Measurements from ENCODE around the gene LRRC27. TPM values are rescaled to one million over a fixed set of nuclear protein-coding genes. Genes with fewer than 3 reads are reported as not detected.
A peak's percentile ranks its signal among the peaks of the same experiment; 100 is the strongest.

The LRRC27 gene
- total and polyA plus RNA-seq, 8 donors = 2.5 to 11.1 (median 4.3) TPM

- peak overlapping the region in 3 of 4 donors; percentile 42 to 45 (median 44) for H3K27ac ChIP-seq
- H3K4me3 ChIP-seq = no peak overlapping the region
- FAIRE-seq = no peak
- H3K4me1 ChIP-seq = peaks cover 49 to 65% (median 65%) of the 10 kb centered on the region in 3 donors
- peak; percentile 20 to 84 (median 41) for DNase-seq
- no peak for ATAC-seq
- H3K27me3 ChIP-seq = no peaks in the 10 kb centered on the region
- TF ChIP-seq CTCF (IDR thresholded peaks at IDR 0.05) = no peak
- peaks cover 0 to 18% (median 16%) of the 10 kb centered on the region in 3 donors for H3K36me3 ChIP-seq
- WGBS, 2 donors = 68 to 70% methylated on average over 28 to 32 of the region's 32 CpGs
- intact Hi-C loops (cut with DNase I) = no loop called here
- no peaks in the 10 kb centered on the region for H3K9me3 ChIP-seq
These were observed 72.3 kb downstream of the LRRC27 start for GRCh38 chr10:132404169-132404880.

DNA sequence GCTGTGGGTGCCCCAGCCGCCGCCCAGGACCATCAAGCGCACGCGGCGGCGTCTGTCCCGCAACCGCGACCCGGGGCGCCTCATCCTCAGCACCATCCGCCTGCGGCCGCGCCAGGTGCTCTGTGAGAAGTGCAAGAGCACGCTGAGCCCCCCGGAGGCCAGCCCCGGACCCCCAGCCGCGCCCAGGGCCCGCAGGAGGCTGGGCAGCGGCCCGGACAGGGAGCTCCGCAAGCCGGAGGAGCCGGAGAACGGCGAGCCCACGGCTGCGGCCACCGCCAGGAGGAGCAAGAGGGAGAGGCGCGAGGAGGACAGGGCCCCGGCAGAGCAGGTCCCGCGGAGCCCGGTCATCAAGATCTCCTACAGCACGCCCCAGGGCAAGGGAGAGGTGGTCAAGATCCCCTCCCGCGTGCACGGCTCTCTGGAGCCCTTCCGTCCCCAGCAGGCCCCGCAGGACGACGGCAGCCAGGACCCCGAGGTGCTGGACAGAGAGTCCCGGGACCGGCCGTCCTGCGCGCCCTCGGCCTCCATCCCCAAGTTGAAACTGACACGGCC, 73.0 kb downstream of the LRRC27 start:
- TF ChIP-seq CTCF (IDR thresholded peaks at IDR 0.05) = no peak
- Histone ChIP-seq H3K27me3 (no peaks in the 10 kb centered on the region), H3K4me3 (no peak overlapping the region), H3K4me1 (peaks cover 55 to 65% (median 65%) of the 10 kb centered on the region in 3 donors), H3K27ac (no peak overlapping the region), H3K9me3 (no peaks in the 10 kb centered on the region), H3K36me3 (peaks cover 0 to 18% (median 16%) of the 10 kb centered on the region in 3 donors)
- intact Hi-C loops (cut with DNase I) = no loop called here
- FAIRE-seq (no peak), DNase-seq (peak in 2 of 6 donors; percentile 59 to 61), ATAC-seq (no peak)
- WGBS, 2 donors = 86 to 89% methylated on average over 50 to 54 of the region's 54 CpGs

DNA sequence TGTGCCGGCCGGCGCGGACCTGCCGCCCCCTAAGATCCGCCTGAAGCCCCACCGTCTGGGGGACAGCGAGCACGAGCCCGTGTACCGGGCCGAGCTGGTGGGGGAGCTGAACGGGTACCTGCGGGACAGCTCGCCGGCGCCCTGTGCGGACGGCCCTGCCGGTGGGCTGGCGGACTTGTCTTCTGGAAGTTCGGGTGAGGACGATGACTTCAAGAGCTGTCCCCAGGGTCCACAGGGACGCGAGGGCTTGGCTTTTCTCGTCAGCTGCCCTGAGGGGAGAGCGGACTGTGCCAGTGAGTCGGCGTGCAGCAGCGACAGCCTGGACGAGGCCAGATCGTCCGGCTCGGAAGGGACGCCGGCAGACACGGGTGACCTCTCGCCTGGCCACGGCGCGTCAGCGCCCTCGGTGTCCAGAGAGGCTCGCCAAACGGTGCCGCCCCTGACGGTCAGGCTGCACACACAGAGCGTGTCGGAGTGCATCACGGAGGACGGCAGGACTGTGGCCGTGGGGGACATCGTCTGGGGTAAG, 73.5 kb downstream of the LRRC27 start:
- WGBS, 2 donors = 93% methylated on average over 53 of the region's 53 CpGs
- intact Hi-C loops (cut with DNase I) = no loop called here
- H3K9me3 ChIP-seq = no peaks in the 10 kb centered on the region
- no peak for ATAC-seq
- H3K27me3 ChIP-seq = no peaks in the 10 kb centered on the region
- FAIRE-seq = no peak
- DNase-seq = peak in 4 of 6 donors; percentile 35 to 80 (median 54)
- H3K4me1 ChIP-seq = peaks cover 60 to 65% (median 65%) of the 10 kb centered on the region in 3 donors
- H3K4me3 ChIP-seq = no peak overlapping the region
- peaks cover 0 to 18% (median 16%) of the 10 kb centered on the region in 3 donors for H3K36me3 ChIP-seq
- no peak overlapping the region for H3K27ac ChIP-seq
- TF ChIP-seq CTCF (IDR thresholded peaks at IDR 0.05) = no peak

DNA sequence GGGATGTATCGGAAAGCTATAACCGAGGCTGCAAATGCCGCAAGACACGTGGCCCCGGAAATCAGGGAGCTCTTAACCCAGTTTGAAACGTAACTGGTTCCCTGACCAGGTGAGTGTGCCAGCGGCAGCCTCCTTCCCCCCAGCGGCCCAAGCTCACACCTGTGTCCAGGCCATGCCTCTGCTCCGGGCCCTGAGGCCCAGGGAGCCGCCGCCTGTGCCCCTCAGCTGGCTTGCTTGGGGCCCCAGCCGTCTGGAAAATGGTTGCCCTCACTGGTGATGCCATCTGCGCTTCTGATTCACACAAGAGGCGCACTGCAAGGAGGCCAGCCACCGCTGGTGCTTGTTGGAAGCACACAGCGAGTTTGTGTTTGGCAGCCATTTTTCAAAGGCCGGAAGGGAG, 74.2 kb downstream of the LRRC27 start:
- H3K27ac ChIP-seq = peak overlapping the region; percentile 94 to 100 (median 98)

More for the DNA sequence above, 74.2 kb downstream of the LRRC27 start:
- FAIRE-seq = no peak
- Histone ChIP-seq H3K4me1 (peaks cover 60 to 65% (median 65%) of the 10 kb centered on the region in 3 donors), H3K27me3 (no peaks in the 10 kb centered on the region), H3K4me3 (no peak overlapping the region), H3K9me3 (no peaks in the 10 kb centered on the region), H3K36me3 (peaks cover 0 to 18% (median 16%) of the 10 kb centered on the region in 3 donors)
- no peak for TF ChIP-seq CTCF (IDR thresholded peaks at IDR 0.05)
- intact Hi-C loops (cut with DNase I) = no loop called here
- ATAC-seq = no peak
- DNase-seq = peak in 4 of 6 donors; percentile 31 to 76 (median 59)
- WGBS, 2 donors = 73 to 77% methylated on average over 17 of the region's 17 CpGs

All from pancreas (tissue), 10 donors.